Esophagus squamous epithelium (tissue), 5 donors: ENCODE results near the gene ZNF800. TPM values are rescaled to one million over a fixed set of nuclear protein-coding genes. Genes with fewer than 3 reads are reported as not detected.

Experiments
- DNase-seq: peaks from one replicate; lab custom pipeline; 2025; lab: John Stamatoyannopoulos, UW
- H3K27ac ChIP-seq, 4 donors: fragments of 200-600 bp; sonication (generic); one replicate each; pipeline ENCODE4 v1.5.1; 2016 to 2019; ENCODE audit warnings: mild to moderate bottlenecking in 1 of 4
- H3K27me3 ChIP-seq, 4 donors: fragments of 200-600 bp; sonication (generic); 1 replicate in 3 of 4; 2 replicates in 1 of 4; pipeline versions ENCODE4 v1.5.1 to v1.6.0; 2017 to 2021; ENCODE audit warnings: antibody characterized with exemption in 1 of 4
- H3K36me3 ChIP-seq, 3 donors: fragments of 200-600 bp; sonication (generic); one replicate each; pipeline ENCODE4 v1.5.1; 2016 to 2019
- H3K4me1 ChIP-seq, 3 donors: fragments of 200-600 bp; sonication (generic); one replicate each; pipeline ENCODE4 v1.5.1; 2017 to 2019
- H3K4me3 ChIP-seq, 4 donors: fragments of 200-600 bp; sonication (generic); 1 replicate in 3 of 4; 2 replicates in 1 of 4; pipeline ENCODE4 v1.5.1; 2016 to 2019; ENCODE audit warnings: mild to moderate bottlenecking in 2 of 4, moderate library complexity in 1 of 4
- H3K9me3 ChIP-seq, 3 donors: fragments of 200-600 bp; sonication (generic); one replicate each; pipeline ENCODE4 v1.5.1; 2016 to 2019
- POLR2A ChIP-seq, 4 donors: fragments of 450-650 bp; IDR thresholded peaks; one replicate each; pipeline ENCODE4 v1.6.1; 2017; ENCODE audit warnings: antibody characterized with exemption in 4 of 4, mild to moderate bottlenecking in 4 of 4, moderate library complexity in 3 of 4
- WGBS, 2 donors: methylation state at CpG; one replicate each; pipeline ENCODE4 v1.1.5; 2018; 5-methylcytosine and 5-hydroxymethylcytosine counted together
- intact Hi-C: fragments of 100-400 bp; cut with DNase I; formaldehyde crosslinking; loops from one replicate; pipeline ENCODE4 v1.15.0; 2022
- total RNA-seq, 4 donors: library from RNA; depleted of rRNA; stranded (reverse); fragments of >200 nt; gene quantifications; one replicate each; pipeline ENCODE4 v1.1.0, GENCODE V29; 2016
- TF ChIP-seq, protein P1 (sequence below), 6 experiments: fragments of 450-650 bp in 4 of 6; fragments of 200-600 bp in 2 of 6; sonication (generic) in 2 of 6; IDR thresholded peaks; one replicate each; pipeline ENCODE4 v1.5.1; 2016 to 2019; ENCODE audit warnings: antibody characterized with exemption in 6 of 6, mild to moderate bottlenecking in 4 of 6, moderate library complexity in 4 of 6
- donor health status: DM: yes; HTN: yes; CAD: no.

ZNF800 gene
- total RNA-seq, 4 donors from 2014 or later, result 21.1 to 27.8 (median 24.2) TPM

DNA sequence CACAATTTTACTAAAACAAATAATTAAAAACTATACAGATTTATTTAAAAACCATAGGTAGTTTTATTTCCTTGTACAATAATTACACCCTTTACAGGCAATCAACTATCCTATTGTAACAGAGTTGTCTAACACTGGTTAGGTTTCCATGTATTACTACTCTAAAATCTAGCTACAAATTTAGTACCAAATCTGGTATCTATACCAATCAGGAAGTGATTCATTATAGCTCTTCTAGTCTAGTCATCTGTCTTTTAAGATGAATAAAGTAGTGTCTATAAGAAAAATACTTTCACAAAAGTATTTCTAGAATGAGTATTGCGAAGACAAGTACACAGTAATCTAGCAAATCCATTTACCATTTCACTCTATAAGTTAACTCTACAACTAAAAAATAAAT lies 16.9 kb downstream of the ZNF800 start:
- no peak for DNase-seq
- Histone ChIP-seq H3K36me3 (peaks cover 0 to 73% (median 5%) of the 10 kb centered on the region in 3 donors), H3K9me3 (no peaks in the 10 kb centered on the region), H3K4me1 (no peaks in the 10 kb centered on the region), H3K27ac (no peak overlapping the region), H3K27me3 (no peaks in the 10 kb centered on the region), H3K4me3 (no peak overlapping the region)
- WGBS, 2 donors, result 90 to 97% methylated on average over 1 of the region's 1 CpG
- intact Hi-C loops, result no loop called here
- TF ChIP-seq, protein P1, sequence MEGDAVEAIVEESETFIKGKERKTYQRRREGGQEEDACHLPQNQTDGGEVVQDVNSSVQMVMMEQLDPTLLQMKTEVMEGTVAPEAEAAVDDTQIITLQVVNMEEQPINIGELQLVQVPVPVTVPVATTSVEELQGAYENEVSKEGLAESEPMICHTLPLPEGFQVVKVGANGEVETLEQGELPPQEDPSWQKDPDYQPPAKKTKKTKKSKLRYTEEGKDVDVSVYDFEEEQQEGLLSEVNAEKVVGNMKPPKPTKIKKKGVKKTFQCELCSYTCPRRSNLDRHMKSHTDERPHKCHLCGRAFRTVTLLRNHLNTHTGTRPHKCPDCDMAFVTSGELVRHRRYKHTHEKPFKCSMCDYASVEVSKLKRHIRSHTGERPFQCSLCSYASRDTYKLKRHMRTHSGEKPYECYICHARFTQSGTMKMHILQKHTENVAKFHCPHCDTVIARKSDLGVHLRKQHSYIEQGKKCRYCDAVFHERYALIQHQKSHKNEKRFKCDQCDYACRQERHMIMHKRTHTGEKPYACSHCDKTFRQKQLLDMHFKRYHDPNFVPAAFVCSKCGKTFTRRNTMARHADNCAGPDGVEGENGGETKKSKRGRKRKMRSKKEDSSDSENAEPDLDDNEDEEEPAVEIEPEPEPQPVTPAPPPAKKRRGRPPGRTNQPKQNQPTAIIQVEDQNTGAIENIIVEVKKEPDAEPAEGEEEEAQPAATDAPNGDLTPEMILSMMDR (IDR thresholded peaks at IDR 0.05), result no peak
- no peak for TF ChIP-seq POLR2A (IDR thresholded peaks at IDR 0.05)

DNA sequence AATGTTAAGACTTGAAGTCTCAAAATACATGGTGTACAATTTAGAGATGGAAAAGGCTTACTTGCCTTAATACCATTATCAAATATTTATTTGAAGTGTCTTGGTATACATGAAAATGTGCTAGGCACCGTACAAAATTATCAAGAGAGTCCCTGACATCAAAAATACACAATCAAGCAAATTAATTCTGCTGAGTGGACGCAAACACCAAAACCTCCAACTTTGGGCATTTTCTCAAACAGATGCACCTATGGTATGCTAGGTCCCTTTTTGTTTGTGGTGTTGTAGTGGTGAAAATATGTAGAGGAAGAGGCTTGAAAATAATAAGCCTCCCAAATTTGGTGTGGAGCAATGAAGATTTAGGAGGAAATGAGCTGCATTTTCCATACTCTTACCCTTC lies 24.8 kb downstream of the ZNF800 start:
- H3K4me1 ChIP-seq, result no peaks in the 10 kb centered on the region
- H3K27me3 ChIP-seq, result no peaks in the 10 kb centered on the region
- peaks cover 0 to 82% (median 0%) of the 10 kb centered on the region in 3 donors for H3K36me3 ChIP-seq
- intact Hi-C loops, result no loop called here
- WGBS, 2 donors, result 98% methylated on average over 2 of the region's 2 CpGs
- DNase-seq, result no peak
- no peak overlapping the region for H3K4me3 ChIP-seq
- no peak overlapping the region for H3K27ac ChIP-seq
- TF ChIP-seq, protein P1 (IDR thresholded peaks at IDR 0.05), result no peak
- TF ChIP-seq POLR2A (IDR thresholded peaks at IDR 0.05), result no peak
- H3K9me3 ChIP-seq, result no peaks in the 10 kb centered on the region

DNA sequence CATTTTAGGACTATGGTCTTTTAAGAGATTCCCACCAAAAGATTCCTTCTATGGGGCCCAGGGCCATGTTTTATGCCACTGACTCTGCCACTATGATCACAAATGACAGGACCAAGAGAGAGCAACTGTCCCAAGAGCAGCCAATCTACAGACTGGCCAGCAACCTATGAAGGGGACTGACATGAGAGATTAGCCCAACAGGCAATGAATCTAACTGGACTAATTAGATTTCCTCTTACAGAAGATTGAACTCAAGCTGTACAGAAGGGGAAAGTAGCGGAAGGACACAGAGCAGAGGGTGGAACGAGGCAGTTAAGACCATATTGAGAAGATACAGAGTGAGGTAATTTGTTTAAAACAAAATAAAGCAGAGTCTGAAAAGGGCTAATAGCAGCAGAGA lies 25.8 kb downstream of the ZNF800 start:
- H3K27me3 ChIP-seq, result no peaks in the 10 kb centered on the region
- H3K9me3 ChIP-seq, result no peaks in the 10 kb centered on the region
- H3K36me3 ChIP-seq, result peaks cover 0 to 82% (median 0%) of the 10 kb centered on the region in 3 donors
- no peak overlapping the region for H3K27ac ChIP-seq
- no peaks in the 10 kb centered on the region for H3K4me1 ChIP-seq
- no peak for DNase-seq
- TF ChIP-seq POLR2A (IDR thresholded peaks at IDR 0.05), result no peak
- TF ChIP-seq, protein P1 (IDR thresholded peaks at IDR 0.05), result no peak
- no peak overlapping the region for H3K4me3 ChIP-seq
- intact Hi-C loops, result no loop called here
- 83 to 86% methylated on average over 2 of the region's 2 CpGs for WGBS, 2 donors

DNA sequence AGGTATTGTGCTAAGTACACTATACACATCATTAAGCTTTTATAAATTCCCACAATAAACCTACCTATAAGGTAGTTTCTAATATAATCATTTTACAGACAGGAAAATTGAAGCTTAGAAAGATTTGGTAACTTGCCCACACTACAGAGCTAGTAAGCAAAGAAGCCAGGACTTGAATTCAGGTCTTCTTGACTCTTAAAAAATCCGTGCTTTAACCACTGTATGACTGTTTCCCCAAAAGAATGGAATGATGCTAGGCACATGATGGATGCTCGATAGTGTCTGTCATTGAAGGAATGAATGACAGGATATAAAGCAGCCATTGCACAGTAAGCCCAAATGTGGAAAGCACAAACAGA lies 26.6 kb downstream of the ZNF800 start:
- Histone ChIP-seq H3K4me1 (no peaks in the 10 kb centered on the region), H3K9me3 (no peaks in the 10 kb centered on the region), H3K27me3 (no peaks in the 10 kb centered on the region), H3K27ac (no peak overlapping the region), H3K4me3 (no peak overlapping the region), H3K36me3 (peaks cover 0 to 82% (median 0%) of the 10 kb centered on the region in 3 donors)
- DNase-seq, result no peak
- 90 to 100% methylated on average over 2 of the region's 2 CpGs for WGBS, 2 donors
- intact Hi-C loops, result no loop called here
- no peak for TF ChIP-seq POLR2A (IDR thresholded peaks at IDR 0.05)
- TF ChIP-seq, protein P1 (IDR thresholded peaks at IDR 0.05), result no peak

DNA sequence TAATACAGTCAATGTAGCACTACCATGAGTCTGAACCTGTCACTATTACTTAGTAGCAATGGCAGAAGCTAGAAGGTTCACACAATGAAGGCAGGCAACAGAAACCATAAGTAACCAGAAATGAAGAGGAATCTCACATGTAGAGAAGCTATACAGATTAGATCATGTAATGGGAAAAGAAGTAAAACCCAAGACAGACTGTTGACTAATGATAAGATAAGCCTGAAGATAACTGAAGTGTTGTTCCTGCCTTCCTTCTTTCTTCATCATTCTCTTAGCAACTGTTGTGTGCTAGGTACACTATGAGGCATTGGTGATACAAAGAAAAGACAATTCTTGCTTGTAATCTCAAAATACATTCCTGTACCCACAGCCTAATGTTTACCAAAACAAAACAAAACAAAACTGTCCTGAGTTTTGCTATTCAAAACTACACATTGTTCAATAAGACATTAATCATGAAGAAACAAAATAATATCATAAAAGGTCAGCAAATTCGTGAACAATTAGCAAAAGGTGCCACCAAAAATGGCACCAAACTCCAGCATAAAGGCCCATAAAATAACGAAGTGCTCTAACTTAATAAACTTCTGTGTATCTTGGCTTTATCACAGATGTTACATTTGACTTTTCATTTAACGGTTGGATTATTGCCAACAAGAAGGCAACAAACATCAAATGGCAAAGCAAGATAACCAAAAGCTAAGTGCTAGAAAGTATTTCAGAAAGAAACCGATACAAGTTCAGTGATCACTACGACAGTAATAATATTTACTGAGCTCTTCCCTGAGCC lies 27.1 kb downstream of the ZNF800 start:
- Histone ChIP-seq H3K27me3 (no peaks in the 10 kb centered on the region), H3K4me3 (no peak overlapping the region), H3K36me3 (peaks cover 0 to 83% (median 0%) of the 10 kb centered on the region in 3 donors), H3K4me1 (no peaks in the 10 kb centered on the region), H3K27ac (no peak overlapping the region), H3K9me3 (no peaks in the 10 kb centered on the region)
- no peak for DNase-seq
- intact Hi-C loops, result no loop called here
- 77 to 92% methylated on average over 5 of the region's 5 CpGs for WGBS, 2 donors
- TF ChIP-seq, protein P1 (IDR thresholded peaks at IDR 0.05), result no peak
- TF ChIP-seq POLR2A (IDR thresholded peaks at IDR 0.05), result no peak
